HG03045 (cell line): ENCODE data around the gene ANTXR2.
"Not testable (repeated sequence)": the region's sequence is repeated elsewhere in the genome, so short reads cannot be mapped to it uniquely, and the experiment has no call there.

ENCODE experiments used
- ATAC-seq: cut with Tn5 transposase; IDR thresholded peaks from one replicate; pipeline ENCODE4 v1.9.1; 2021; ENCODE audit warnings: mild to moderate bottlenecking, moderate library complexity; ENCODE audit not compliant: unreplicated experiment

The ANTXR2 gene

GRCh38 chr4:80027611-80028010, 45.4 kb downstream of the ANTXR2 start:
- ATAC-seq, result no peak

DNA sequence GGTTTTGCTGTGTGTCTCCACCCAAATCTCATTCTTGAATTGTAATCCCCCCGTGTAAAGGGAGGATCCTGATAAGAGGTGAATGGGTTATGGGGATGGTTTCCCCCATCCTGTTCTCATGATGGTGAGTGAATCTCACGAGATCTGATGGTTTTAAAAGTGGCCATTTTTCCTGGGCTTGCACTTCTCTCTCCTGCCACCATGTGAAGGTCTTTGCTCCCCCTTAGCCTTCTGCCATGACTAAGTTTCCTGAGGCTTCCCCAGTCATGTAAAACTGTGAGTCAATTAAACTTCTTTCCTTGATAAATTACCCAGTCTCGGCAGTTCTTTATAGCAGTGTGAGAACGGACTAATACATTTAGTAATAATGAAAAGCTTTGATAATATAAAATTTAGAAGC, 46.9 kb downstream of the ANTXR2 start:
- no peak for ATAC-seq

GRCh38 chr4:80024335-80024734, 48.7 kb downstream of the ANTXR2 start:
- no peak for ATAC-seq

DNA sequence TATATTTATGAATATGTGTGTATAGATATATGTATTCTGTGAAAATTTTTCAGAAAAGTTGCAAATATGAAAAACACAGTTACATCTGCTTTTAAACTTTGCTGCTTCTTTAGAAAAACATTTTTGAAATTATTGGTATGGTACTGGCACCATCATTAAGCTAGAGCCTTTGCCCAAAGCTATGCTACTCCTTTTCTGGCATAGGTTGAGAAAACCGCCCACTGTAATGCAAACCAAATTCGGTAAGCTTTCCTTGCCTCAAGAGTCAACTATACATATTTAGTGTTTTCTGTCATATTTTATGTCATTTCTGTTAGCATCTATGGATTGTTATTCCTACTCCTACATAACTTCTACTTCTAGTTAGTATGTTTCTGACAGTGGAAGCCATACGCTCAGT, 50.7 kb downstream of the ANTXR2 start:
- no peak for ATAC-seq

DNA sequence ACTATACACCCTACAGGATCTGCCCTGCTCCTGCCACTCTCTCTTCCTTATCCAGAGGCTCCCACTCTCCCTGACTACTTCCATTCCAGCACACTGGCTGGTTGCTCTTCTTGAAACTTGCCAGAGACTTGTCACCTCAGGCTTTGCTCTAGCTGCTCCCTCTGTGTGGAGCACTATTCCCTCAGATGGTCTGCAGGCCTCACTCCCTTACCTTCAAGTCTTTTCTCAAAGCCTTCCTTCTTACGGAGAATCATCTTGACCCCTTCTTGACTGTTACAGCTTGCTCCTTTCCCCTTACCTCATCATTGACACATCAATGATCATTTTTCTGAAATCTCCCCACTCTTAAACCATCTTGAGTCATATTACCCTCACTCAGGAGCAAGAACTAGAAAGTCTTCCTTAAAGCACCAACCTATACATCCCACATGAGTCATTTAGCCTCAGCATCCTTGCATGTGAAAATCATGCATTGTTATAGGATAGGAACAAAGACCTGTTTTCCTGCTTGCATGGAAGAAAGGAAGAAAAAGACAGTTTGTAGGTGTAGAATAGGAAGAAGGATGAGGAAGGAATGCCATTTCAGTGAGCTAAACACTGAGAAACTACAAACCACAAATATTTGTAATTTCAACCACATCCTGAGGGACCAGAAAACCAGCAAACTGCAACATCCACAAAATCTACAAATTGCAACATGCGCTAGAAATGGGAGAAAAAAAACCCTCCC, 55.7 kb downstream of the ANTXR2 start:
- no peak for ATAC-seq

GRCh38 chr4:80016506-80016905, 56.5 kb downstream of the ANTXR2 start:
- ATAC-seq, result no peak

DNA sequence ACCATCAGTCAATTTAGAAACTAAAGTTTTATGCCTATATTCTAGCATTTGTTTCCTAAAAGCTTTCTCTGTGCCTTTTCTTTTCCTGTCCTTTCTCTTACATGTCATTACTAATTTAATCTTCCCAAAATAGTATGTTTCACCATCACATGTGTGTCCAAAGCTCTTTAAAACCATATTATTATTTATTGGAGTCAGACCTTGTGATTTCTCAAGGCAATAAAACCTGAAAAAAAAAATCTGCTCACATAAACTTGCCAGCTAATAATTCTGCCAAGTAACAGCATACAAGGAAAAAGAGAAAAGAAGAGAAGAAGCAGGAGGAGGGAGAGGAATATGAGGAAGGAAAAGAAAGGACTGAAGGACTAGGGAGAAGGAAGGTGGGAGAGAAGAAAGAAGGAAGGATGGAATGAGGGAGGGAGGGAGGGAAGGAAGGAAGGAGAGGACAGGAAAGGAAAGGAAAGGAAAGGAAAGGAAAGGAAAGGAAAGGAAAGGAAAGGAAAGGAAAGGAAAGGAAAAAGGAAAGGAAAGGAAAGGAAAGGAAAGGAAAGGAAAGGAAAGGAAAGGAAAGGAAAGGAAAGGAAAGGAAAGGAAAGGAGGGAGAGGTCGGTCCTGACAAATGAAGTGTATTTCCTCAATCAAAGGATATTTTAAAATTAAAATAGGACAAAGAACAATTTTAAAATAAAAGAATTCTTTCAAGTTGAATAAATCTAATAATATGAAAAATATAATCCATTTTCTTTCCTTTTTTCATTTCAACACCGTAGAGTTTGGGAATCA, 57.4 kb downstream of the ANTXR2 start:
- no peak for ATAC-seq

GRCh38 chr4:80014531-80014930, 58.5 kb downstream of the ANTXR2 start:
- ATAC-seq, result no peak

DNA sequence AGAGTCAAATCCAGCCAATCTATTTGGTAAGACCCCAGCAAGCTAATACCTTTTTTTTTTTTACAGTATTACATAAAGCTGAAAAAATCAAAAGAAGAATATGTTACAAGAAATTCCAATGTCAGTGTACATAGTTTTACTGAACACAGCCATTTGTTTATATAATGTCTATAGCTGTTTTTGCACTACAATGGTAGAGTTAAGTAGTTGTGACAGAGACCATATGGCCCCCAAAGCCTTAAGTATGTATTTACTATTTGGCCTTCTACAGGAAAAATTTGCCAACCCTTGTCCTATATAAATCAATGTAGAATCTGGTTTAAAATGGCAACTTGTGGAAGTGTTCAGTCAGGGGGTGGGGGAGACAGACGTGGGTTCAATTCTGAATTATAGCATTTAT, 60.7 kb downstream of the ANTXR2 start:
- no peak for ATAC-seq

GRCh38 chr4:80011636-80012236, 61.3 kb downstream of the ANTXR2 start:
- ATAC-seq, result no peak

- no peak for ATAC-seq
Measured at GRCh38 chr4:80010316-80010715, 62.7 kb downstream of the ANTXR2 start.

- ATAC-seq, result no peak
Measured at GRCh38 chr4:80009806-80010205, 63.2 kb downstream of the ANTXR2 start.

- no peak for ATAC-seq
Measured at GRCh38 chr4:80008971-80009370, 64.1 kb downstream of the ANTXR2 start.

GRCh38 chr4:80008351-80008750, 64.7 kb downstream of the ANTXR2 start:
- no peak for ATAC-seq

GRCh38 chr4:80007745-80008149, 65.3 kb downstream of the ANTXR2 start:
- peak; percentile 59 for ATAC-seq

- no peak for ATAC-seq
Measured at GRCh38 chr4:80006935-80007744, 65.9 kb downstream of the ANTXR2 start.

DNA sequence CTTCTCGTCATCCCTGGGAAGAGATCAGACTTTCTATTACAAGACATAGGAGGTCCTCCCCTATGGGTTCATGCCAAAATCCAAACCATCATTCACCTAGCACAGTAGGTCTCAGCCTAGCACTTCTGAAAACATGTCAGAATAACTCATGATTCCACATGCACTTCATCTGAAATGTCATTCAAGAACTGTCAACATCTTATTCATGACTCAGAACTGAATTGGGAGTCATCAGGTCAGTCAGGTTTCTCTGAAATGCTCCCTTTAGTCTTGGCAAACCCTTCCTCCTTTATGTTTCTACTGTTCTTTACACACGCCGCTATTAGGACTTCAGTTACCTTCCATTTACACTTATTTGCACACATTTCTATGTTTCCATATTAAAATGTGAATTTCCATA, 67.2 kb downstream of the ANTXR2 start:
- no peak for ATAC-seq

DNA sequence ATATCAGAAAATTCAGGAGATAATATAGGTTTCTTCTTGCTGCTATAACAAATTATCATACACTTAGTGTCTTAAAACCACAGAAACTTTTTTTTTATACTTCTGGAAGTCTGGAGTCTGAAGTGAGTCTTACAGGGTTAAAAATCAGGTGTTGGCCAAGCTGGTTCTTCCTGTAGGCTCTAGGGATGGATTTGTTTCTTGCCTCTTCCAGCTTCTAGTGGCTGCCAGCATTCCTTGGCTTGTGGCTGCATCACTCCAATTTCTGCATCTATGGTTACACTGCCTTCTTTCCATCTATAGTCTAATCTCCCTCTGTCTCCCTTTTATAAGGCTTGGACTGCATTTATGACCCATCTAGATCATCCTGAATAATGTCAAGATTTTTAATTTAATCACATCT, 68.7 kb downstream of the ANTXR2 start:
- ATAC-seq, result no peak

DNA sequence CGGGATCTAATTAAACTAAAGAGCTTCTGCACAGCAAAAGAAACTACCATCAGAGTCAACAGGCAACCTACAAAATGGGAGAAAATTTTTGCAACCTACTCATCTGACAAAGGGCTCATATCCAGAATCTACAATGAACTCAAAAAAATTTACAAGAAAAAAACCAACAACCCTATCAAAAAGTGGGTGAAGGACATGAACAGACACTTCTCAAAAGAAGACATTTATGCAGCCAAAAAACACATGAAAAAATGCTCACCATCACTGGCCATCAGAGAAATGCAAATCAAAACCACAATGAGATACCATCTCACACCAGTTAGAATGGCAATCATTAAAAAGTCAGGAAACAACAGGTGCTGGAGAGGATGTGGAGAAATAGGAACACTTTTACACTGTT, 70.5 kb downstream of the ANTXR2 start:
- not testable (repeated sequence) for ATAC-seq

DNA sequence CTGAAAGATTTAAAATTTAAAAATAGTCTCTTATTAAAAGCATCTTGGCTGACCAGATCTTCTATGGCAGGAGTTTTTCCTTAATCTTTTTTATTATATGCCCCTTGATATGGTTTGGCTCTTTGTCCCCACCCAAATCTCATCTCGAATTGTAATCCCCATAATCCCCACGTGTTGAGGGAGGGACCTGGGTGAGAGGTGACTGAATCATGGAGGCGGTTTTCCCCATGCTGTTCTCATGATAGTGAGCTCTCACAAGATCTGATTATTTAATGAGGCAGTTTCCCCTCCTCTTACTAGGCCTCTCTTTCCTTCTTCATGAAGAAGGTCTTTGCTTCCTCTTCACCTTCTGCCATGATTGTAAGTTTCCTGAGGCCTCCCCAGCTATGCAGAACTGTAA, 74.0 kb downstream of the ANTXR2 start:
- not testable (repeated sequence) for ATAC-seq

GRCh38 chr4:79998201-79998600, 74.8 kb downstream of the ANTXR2 start:
- no peak for ATAC-seq
